ENCODE measurements around the gene PKD1L1. TPM values are rescaled to one million over a fixed set of nuclear protein-coding genes. Genes with fewer than 3 reads are reported as not detected.

The PKD1L1 gene
- total RNA-seq, 1 experiment from 2014 or later = 0.07 TPM

DNA sequence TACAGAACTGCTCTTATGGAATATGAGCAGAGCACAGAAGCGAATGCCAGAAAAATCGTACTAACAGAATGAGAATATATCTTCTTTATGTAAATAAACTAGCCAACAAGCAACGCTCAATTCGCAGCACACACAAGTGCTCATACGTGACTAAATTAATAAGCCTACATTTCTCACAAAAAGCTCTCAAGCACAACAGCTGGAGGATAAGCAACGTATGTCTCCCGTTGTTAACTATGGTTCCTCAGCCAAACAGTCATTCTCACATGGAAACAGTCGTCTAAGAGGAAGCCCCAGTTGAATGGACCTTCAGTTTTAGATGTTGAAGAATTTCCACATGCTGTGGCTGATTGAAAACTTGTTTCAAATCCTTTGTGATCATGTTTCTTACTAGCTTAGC lies 110.4 kb downstream of the PKD1L1 start:
- H3K4me1 Mint-ChIP-seq = no peaks in the 10 kb centered on the region
- no peaks in the 10 kb centered on the region for H3K27me3 Mint-ChIP-seq (ENCODE audit: low read depth)

DNA sequence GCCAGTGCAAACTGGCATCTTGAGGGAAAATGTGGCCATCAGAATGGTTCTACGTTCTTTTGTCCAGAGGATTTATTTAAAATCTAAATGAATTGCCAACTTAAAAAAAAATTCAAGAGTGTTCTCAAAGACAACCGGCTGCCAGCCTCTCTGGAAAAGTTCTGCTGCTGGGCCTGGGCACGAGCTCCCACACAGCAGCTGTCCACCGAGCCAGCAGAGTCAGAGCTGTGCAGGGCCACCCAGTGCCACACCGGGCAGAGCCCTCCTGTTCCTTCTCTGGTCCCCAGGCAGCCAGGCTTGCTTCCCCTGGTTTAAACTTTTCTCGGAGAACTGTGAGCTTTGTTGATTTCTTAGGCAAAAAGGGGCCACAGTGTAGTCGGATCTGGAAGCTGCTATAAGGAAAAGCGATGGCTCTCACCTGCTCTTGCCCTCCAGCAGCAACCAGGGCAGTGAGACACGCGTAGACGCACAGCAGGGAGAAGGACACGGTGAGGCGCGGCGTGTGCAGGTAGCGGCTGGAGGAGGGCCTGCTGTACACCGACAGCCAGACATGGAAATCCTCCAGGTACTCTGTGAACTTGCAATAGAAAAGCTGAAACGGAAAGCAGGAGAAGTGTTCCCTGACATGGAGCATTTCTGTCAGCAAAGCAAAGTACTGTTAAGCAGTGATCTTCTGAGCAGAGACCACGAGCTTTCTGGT lies 111.6 kb downstream of the PKD1L1 start:
- ChIA-PET POLR2A (no interaction called here), CTCF (interaction anchor here (0.9 kb wide), 1 partner anchor 570 kb away, joined by 3 read pairs; no protein-coding TSS in a partner anchor)
- Mint-ChIP-seq H3K27ac (no peak overlapping the region), H3K27me3 (ENCODE audit: low read depth) (no peaks in the 10 kb centered on the region; the same call in 1 of the 2 replicates), H3K36me3 (no peaks in the 10 kb centered on the region), H3K4me1 (no peaks in the 10 kb centered on the region), H3K9me3 (no peaks in the 10 kb centered on the region), H3K4me3 (no peak overlapping the region)
- no peak for DNase-seq (ENCODE audit: low spot score)
- no peak for ATAC-seq
- TF ChIP-seq, protein P1, sequence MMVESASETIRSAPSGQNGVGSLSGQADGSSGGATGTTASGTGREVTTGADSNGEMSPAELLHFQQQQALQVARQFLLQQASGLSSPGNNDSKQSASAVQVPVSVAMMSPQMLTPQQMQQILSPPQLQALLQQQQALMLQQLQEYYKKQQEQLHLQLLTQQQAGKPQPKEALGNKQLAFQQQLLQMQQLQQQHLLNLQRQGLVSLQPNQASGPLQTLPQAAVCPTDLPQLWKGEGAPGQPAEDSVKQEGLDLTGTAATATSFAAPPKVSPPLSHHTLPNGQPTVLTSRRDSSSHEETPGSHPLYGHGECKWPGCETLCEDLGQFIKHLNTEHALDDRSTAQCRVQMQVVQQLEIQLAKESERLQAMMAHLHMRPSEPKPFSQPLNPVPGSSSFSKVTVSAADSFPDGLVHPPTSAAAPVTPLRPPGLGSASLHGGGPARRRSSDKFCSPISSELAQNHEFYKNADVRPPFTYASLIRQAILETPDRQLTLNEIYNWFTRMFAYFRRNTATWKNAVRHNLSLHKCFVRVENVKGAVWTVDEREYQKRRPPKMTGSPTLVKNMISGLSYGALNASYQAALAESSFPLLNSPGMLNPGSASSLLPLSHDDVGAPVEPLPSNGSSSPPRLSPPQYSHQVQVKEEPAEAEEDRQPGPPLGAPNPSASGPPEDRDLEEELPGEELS (CRISPR knock-in tag; IDR thresholded peaks at IDR 0.05) = no peak
- TF ChIP-seq, protein P2, sequence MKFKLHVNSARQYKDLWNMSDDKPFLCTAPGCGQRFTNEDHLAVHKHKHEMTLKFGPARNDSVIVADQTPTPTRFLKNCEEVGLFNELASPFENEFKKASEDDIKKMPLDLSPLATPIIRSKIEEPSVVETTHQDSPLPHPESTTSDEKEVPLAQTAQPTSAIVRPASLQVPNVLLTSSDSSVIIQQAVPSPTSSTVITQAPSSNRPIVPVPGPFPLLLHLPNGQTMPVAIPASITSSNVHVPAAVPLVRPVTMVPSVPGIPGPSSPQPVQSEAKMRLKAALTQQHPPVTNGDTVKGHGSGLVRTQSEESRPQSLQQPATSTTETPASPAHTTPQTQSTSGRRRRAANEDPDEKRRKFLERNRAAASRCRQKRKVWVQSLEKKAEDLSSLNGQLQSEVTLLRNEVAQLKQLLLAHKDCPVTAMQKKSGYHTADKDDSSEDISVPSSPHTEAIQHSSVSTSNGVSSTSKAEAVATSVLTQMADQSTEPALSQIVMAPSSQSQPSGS (CRISPR knock-in tag; IDR thresholded peaks at IDR 0.05; ENCODE audit: borderline replicate concordance, low read depth) = no peak
- TF ChIP-seq, protein P3, sequence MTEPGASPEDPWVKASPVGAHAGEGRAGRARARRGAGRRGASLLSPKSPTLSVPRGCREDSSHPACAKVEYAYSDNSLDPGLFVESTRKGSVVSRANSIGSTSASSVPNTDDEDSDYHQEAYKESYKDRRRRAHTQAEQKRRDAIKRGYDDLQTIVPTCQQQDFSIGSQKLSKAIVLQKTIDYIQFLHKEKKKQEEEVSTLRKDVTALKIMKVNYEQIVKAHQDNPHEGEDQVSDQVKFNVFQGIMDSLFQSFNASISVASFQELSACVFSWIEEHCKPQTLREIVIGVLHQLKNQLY (CRISPR knock-in tag; IDR thresholded peaks at IDR 0.05) = no peak
- TF ChIP-seq, protein P4, sequence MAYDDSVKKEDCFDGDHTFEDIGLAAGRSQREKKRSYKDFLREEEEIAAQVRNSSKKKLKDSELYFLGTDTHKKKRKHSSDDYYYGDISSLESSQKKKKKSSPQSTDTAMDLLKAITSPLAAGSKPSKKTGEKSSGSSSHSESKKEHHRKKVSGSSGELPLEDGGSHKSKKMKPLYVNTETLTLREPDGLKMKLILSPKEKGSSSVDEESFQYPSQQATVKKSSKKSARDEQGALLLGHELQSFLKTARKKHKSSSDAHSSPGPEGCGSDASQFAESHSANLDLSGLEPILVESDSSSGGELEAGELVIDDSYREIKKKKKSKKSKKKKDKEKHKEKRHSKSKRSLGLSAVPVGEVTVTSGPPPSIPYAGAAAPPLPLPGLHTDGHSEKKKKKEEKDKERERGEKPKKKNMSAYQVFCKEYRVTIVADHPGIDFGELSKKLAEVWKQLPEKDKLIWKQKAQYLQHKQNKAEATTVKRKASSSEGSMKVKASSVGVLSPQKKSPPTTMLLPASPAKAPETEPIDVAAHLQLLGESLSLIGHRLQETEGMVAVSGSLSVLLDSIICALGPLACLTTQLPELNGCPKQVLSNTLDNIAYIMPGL (CRISPR knock-in tag; IDR thresholded peaks at IDR 0.05) = no peak
- TF ChIP-seq, protein P5, sequence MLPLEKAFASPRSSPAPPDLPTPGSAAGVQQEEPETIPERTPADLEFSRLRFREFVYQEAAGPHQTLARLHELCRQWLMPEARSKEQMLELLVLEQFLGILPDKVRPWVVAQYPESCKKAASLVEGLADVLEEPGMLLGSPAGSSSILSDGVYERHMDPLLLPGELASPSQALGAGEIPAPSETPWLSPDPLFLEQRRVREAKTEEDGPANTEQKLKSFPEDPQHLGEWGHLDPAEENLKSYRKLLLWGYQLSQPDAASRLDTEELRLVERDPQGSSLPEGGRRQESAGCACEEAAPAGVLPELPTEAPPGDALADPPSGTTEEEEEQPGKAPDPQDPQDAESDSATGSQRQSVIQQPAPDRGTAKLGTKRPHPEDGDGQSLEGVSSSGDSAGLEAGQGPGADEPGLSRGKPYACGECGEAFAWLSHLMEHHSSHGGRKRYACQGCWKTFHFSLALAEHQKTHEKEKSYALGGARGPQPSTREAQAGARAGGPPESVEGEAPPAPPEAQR (CRISPR knock-in tag; IDR thresholded peaks at IDR 0.05) = no peak
- TF ChIP-seq ATF6 (CRISPR knock-in tag; IDR thresholded peaks at IDR 0.05) (no peak), KAT7 (CRISPR knock-in tag; IDR thresholded peaks at IDR 0.05; ENCODE audit: borderline replicate concordance) (no peak), NR3C1 (CRISPR knock-in tag; conservative IDR thresholded peaks at IDR 0.05; ENCODE audit: low read depth) (no peak), NR1H2 (CRISPR knock-in tag; IDR thresholded peaks at IDR 0.05) (no peak), ZNF317 (CRISPR knock-in tag; IDR thresholded peaks at IDR 0.05; ENCODE audit: borderline replicate concordance, low read depth) (no peak), E2F1 (CRISPR knock-in tag; IDR thresholded peaks at IDR 0.05) (no peak)
- TF ChIP-seq, protein P6, sequence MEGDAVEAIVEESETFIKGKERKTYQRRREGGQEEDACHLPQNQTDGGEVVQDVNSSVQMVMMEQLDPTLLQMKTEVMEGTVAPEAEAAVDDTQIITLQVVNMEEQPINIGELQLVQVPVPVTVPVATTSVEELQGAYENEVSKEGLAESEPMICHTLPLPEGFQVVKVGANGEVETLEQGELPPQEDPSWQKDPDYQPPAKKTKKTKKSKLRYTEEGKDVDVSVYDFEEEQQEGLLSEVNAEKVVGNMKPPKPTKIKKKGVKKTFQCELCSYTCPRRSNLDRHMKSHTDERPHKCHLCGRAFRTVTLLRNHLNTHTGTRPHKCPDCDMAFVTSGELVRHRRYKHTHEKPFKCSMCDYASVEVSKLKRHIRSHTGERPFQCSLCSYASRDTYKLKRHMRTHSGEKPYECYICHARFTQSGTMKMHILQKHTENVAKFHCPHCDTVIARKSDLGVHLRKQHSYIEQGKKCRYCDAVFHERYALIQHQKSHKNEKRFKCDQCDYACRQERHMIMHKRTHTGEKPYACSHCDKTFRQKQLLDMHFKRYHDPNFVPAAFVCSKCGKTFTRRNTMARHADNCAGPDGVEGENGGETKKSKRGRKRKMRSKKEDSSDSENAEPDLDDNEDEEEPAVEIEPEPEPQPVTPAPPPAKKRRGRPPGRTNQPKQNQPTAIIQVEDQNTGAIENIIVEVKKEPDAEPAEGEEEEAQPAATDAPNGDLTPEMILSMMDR (IDR thresholded peaks at IDR 0.05) = no peak

More for the DNA sequence above, 110.4 kb downstream of the PKD1L1 start:
- CTCF ChIA-PET = no interaction called here
- no peak for ATAC-seq
- TF ChIP-seq USF1 (CRISPR knock-in tag; IDR thresholded peaks at IDR 0.05) (no peak), ZNF396 (CRISPR knock-in tag; IDR thresholded peaks at IDR 0.05; ENCODE audit: borderline replicate concordance) (no peak), RORB (CRISPR knock-in tag; IDR thresholded peaks at IDR 0.05) (no peak), RELA (CRISPR knock-in tag; IDR thresholded peaks at IDR 0.05; ENCODE audit: borderline replicate concordance) (no peak)
- POLR2A ChIA-PET = no interaction called here
- no peaks in the 10 kb centered on the region for H3K36me3 Mint-ChIP-seq
- no peak overlapping the region for H3K27ac Mint-ChIP-seq
- no peak overlapping the region for H3K4me3 Mint-ChIP-seq
- H3K9me3 Mint-ChIP-seq = no peaks in the 10 kb centered on the region
- no peak for DNase-seq (ENCODE audit: low spot score)
